Measurements from ENCODE around the gene SMCO3. TPM values are rescaled to one million over a fixed set of nuclear protein-coding genes. Genes with fewer than 3 reads are reported as not detected.

SMCO3 gene
- total and polyA plus RNA-seq, 2 donors (not counting 1 experiment from before 2014, with no cell fraction given), result not detected

DNA sequence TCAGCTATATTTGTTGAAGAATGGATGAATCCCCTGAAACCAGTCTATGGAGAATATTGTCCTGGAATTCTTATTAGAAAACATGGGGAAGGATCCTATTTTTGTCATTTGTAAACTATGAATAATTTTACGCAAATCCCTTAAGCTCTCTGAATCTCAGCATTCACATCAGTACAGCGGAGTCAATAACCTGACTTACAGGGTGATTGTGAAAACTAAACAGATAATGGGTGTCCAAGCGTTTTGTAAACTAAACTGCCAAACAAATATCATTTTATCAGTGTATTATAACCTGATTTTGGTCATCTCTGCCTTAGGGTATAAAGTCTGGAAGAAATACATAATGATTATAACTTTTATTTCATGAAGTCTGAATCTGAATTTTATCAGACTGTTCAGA lies 19.4 kb upstream of the SMCO3 start:
- Histone ChIP-seq H4K20me1 (ENCODE audit: control insufficient read depth, insufficient read depth, low read length, poor library complexity, severe bottlenecking) (no peaks in the 10 kb centered on the region), H3K27me3 (replicated peaks in 1 of 4; ENCODE audit: control extremely low read depth in 1 of 4, control insufficient read depth in 3 of 4, insufficient read depth in 4 of 4, low read length in 3 of 4) (peaks cover 0 to 7% (median 0%) of the 10 kb centered on the region in 4 experiments), H3K9ac (ENCODE audit: low read length) (no peak overlapping the region), H3K36me3 (replicated peaks in 1 of 2; ENCODE audit: control extremely low read depth in 1 of 2, control insufficient read depth in 1 of 2, extremely low read depth in 1 of 2, insufficient read depth in 2 of 2, low read length in 1 of 2) (no peaks in the 10 kb centered on the region), H3K9me3 (ENCODE audit: control extremely low read depth in 1 of 3, control insufficient read depth in 2 of 3, insufficient read depth in 1 of 3, low read length in 2 of 3) (peaks cover 0 to 1% (median 0%) of the 10 kb centered on the region in 3 donors), H3K4me3 (ENCODE audit: control extremely low read depth in 1 of 5, extremely low read depth in 1 of 5, insufficient read depth in 1 of 5, low read depth in 2 of 5, low read length in 4 of 5) (no peak overlapping the region), H3K79me2 (ENCODE audit: control insufficient read depth, insufficient read depth, low read length) (no peaks in the 10 kb centered on the region), H3K27ac (ENCODE audit: low read length in 2 of 2) (no peak overlapping the region), H3K4me1 (ENCODE audit: control insufficient read depth in 2 of 2, insufficient read depth in 2 of 2, low read length in 2 of 2) (no peaks in the 10 kb centered on the region), H2AFZ (ENCODE audit: insufficient read depth, low read depth, low read length, poor library complexity, severe bottlenecking) (no peak overlapping the region), H3K4me2 (replicated peaks; ENCODE audit: low read depth, low read length, poor library complexity, severe bottlenecking) (no peak overlapping the region)
- ChIA-PET POLR2A (no interaction called here), CTCF (interaction anchor here (1.1 to 1.2 kb wide), 3 partner anchors 9 to 388 kb away, joined by 3 to 4 read pairs (median 3); no protein-coding TSS in a partner anchor)
- Mint-ChIP-seq H3K9me3 (ENCODE audit: insufficient read depth) (no peaks in the 10 kb centered on the region), H3K27ac (no peak overlapping the region), H3K27me3 (peaks cover 31% of the 10 kb centered on the region), H3K4me1 (no peaks in the 10 kb centered on the region), H3K4me3 (no peak overlapping the region)
- DNase-seq, result no peak
- no peak for ATAC-seq (ENCODE audit: low read depth)
- intact Hi-C loops (cut with micrococcal nuclease), result no loop called here
- WGBS (ENCODE audit: insufficient coverage), result no CpG with 5 or more reads among the region's 3 CpGs
- TF ChIP-seq, protein P1, sequence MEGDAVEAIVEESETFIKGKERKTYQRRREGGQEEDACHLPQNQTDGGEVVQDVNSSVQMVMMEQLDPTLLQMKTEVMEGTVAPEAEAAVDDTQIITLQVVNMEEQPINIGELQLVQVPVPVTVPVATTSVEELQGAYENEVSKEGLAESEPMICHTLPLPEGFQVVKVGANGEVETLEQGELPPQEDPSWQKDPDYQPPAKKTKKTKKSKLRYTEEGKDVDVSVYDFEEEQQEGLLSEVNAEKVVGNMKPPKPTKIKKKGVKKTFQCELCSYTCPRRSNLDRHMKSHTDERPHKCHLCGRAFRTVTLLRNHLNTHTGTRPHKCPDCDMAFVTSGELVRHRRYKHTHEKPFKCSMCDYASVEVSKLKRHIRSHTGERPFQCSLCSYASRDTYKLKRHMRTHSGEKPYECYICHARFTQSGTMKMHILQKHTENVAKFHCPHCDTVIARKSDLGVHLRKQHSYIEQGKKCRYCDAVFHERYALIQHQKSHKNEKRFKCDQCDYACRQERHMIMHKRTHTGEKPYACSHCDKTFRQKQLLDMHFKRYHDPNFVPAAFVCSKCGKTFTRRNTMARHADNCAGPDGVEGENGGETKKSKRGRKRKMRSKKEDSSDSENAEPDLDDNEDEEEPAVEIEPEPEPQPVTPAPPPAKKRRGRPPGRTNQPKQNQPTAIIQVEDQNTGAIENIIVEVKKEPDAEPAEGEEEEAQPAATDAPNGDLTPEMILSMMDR (IDR thresholded peaks at IDR 0.05), result no peak
- no peak for TF ChIP-seq EZH2 (IDR thresholded peaks at IDR 0.05; ENCODE audit: borderline replicate concordance, insufficient read depth, low read depth, low read length, poor library complexity, severe bottlenecking)

DNA sequence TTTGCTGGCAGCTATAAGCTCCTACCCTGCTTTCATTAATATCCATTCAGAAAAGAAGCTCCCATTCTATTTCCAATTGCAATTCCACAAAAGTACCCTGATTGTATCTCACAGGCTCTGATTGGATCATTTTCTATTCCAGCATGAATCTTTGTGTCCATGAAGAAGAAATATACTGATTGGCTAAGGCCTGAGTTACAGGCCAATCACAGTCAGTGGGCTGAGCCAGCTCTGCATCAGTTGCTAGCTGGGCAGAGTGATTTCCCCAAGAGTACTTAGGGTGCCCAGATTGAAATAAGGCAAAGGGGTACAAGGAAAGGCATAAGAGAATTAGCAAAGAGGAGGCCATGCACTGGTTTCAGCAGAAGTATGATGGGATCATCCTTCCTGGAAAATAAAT lies 14.9 kb upstream of the SMCO3 start:
- no peak overlapping the region for H3K4me3 ChIP-seq (ENCODE audit: control extremely low read depth in 1 of 5, extremely low read depth in 1 of 5, insufficient read depth in 1 of 5, low read depth in 2 of 5, low read length in 4 of 5)
- H3K9me3 ChIP-seq (ENCODE audit: control extremely low read depth in 1 of 3, control insufficient read depth in 2 of 3, insufficient read depth in 1 of 3, low read length in 2 of 3), result no peaks in the 10 kb centered on the region
- H3K36me3 ChIP-seq (replicated peaks in 1 of 2; ENCODE audit: control extremely low read depth in 1 of 2, control insufficient read depth in 1 of 2, extremely low read depth in 1 of 2, insufficient read depth in 2 of 2, low read length in 1 of 2), result no peaks in the 10 kb centered on the region
- peaks cover 0 to 4% (median 0%) of the 10 kb centered on the region in 4 experiments for H3K27me3 ChIP-seq (replicated peaks in 1 of 4; ENCODE audit: control extremely low read depth in 1 of 4, control insufficient read depth in 3 of 4, insufficient read depth in 4 of 4, low read length in 3 of 4)
- H3K27ac Mint-ChIP-seq, result no peak overlapping the region
- H3K27me3 Mint-ChIP-seq, result peaks cover 16% of the 10 kb centered on the region
- ChIA-PET CTCF (no interaction called here), POLR2A (no interaction called here)
- no peak overlapping the region for H2AFZ ChIP-seq (ENCODE audit: insufficient read depth, low read depth, low read length, poor library complexity, severe bottlenecking)
- H3K4me1 ChIP-seq (ENCODE audit: control insufficient read depth in 2 of 2, insufficient read depth in 2 of 2, low read length in 2 of 2), result no peaks in the 10 kb centered on the region
- peak; percentile 39 for ATAC-seq (ENCODE audit: low read depth)
- no peaks in the 10 kb centered on the region for H3K9me3 Mint-ChIP-seq (ENCODE audit: insufficient read depth)
- peak; percentile 24 for DNase-seq
- H3K4me2 ChIP-seq (replicated peaks; ENCODE audit: low read depth, low read length, poor library complexity, severe bottlenecking), result no peak overlapping the region
- no peak overlapping the region for H3K27ac ChIP-seq (ENCODE audit: low read length in 2 of 2)
- no peaks in the 10 kb centered on the region for H4K20me1 ChIP-seq (ENCODE audit: control insufficient read depth, insufficient read depth, low read length, poor library complexity, severe bottlenecking)
- no peak for TF ChIP-seq EZH2 (IDR thresholded peaks at IDR 0.05; ENCODE audit: borderline replicate concordance, insufficient read depth, low read depth, low read length, poor library complexity, severe bottlenecking)
- TF ChIP-seq, protein P1 (IDR thresholded peaks at IDR 0.05), result no peak
- H3K4me3 Mint-ChIP-seq, result no peak overlapping the region
- intact Hi-C loops (cut with micrococcal nuclease), result no loop called here
- H3K4me1 Mint-ChIP-seq, result no peaks in the 10 kb centered on the region
- no peak overlapping the region for H3K9ac ChIP-seq (ENCODE audit: low read length)
- no peaks in the 10 kb centered on the region for H3K79me2 ChIP-seq (ENCODE audit: control insufficient read depth, insufficient read depth, low read length)
